C4-2B (cell line): ENCODE measurements around the gene YIPF3.

Experiments
- ZFX ChIP-seq: fragments of 450-650 bp; IDR thresholded peaks from 2 replicates; pipeline ENCODE4 v1.6.1; 2017
- TF ChIP-seq, protein P1 (sequence below): fragments of 450-650 bp; conservative IDR thresholded peaks from 2 replicates; pipeline ENCODE4 v1.5.1; 2017; ENCODE audit warnings: mild to moderate bottlenecking

DNA sequence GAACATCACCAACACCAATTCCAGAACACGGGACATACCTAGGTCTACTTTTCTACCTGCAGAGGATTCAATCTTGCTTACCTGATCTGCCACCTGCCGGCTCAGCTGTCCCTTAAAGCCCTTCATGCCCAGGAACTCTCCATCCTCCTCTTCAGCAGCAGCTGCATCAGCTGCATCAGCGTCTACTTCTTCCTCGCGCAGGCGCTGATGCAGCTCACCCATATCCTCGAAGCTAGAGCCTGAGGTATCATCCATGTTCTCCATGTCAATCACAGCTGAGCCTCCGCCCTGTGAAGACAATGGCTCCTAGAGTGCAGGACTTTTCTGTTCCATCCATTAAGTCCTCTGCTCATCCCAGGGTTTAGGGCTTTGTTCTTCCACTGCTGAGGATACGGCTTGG is 918 bp downstream of the YIPF3 start:
- TF ChIP-seq, protein P1, sequence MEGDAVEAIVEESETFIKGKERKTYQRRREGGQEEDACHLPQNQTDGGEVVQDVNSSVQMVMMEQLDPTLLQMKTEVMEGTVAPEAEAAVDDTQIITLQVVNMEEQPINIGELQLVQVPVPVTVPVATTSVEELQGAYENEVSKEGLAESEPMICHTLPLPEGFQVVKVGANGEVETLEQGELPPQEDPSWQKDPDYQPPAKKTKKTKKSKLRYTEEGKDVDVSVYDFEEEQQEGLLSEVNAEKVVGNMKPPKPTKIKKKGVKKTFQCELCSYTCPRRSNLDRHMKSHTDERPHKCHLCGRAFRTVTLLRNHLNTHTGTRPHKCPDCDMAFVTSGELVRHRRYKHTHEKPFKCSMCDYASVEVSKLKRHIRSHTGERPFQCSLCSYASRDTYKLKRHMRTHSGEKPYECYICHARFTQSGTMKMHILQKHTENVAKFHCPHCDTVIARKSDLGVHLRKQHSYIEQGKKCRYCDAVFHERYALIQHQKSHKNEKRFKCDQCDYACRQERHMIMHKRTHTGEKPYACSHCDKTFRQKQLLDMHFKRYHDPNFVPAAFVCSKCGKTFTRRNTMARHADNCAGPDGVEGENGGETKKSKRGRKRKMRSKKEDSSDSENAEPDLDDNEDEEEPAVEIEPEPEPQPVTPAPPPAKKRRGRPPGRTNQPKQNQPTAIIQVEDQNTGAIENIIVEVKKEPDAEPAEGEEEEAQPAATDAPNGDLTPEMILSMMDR, result no peak
- TF ChIP-seq ZFX, result no peak
